ENCODE measurements around the gene NEK9. TPM values are rescaled to one million over a fixed set of nuclear protein-coding genes. Genes with fewer than 3 reads are reported as not detected.

The NEK9 gene
- total and polyA plus RNA-seq, 9 of the 15 experiments (the other 6 are each of a cell fraction or from before 2014, with no cell fraction given), result 2.8 to 39.6 (median 19.8) TPM

DNA sequence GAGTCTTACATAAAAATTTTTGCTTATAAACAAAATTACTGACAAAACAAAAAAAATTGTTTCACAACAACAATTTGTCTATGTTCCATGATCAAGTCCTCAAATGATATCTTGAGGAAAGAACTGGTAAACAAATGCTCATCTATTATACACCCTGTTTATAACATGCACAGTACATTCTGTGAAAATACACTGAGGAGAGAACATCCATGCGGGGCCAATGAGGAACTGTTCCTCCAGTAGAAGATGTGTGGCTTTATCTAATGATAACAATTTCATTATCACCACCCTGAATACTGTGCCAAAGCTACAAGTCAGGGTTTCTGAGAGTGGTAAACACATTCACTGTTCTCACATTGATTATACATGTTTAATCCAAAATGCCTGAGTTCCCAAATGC, 86.3 kb downstream of the NEK9 start:
- intact Hi-C loops (cut with micrococcal nuclease), result no loop called here
- Histone ChIP-seq H3K4me3 (no peak overlapping the region), H2AFZ (ENCODE audit: low read depth, low read length) (no peak overlapping the region), H3K27ac (ENCODE audit: extremely low read depth, low read depth, low read length) (no peak overlapping the region), H3K79me2 (ENCODE audit: control insufficient read depth, insufficient read depth, low read length) (peaks cover 11% of the 10 kb centered on the region; the same call in 1 of the 3 replicates), H3K9me1 (ENCODE audit: control insufficient read depth, insufficient read depth, low read length) (no peaks in the 10 kb centered on the region), H3K36me3 (ENCODE audit: control insufficient read depth, insufficient read depth, low read length) (peaks cover 28% of the 10 kb centered on the region; the same call in 2 of the 3 replicates), H3K4me2 (ENCODE audit: insufficient read depth, low read length) (no peak overlapping the region), H3K9me3 (replicated peaks; ENCODE audit: control insufficient read depth, insufficient read depth, low read depth, low read length) (no peaks in the 10 kb centered on the region), H3K9ac (ENCODE audit: insufficient read depth in 1 of 2, low read depth in 2 of 2, low read length in 2 of 2) (no peak overlapping the region), H3K4me1 (replicated peaks in 1 of 2; ENCODE audit: control insufficient read depth in 2 of 2, insufficient read depth in 2 of 2, low read length in 2 of 2) (peaks cover 0 to 17% of the 10 kb centered on the region in 2 experiments; a peak in 2 of 5 replicates), H3K27me3 (ENCODE audit: control insufficient read depth in 2 of 2, insufficient read depth in 2 of 2, low read length in 2 of 2) (no peaks in the 10 kb centered on the region), H4K20me1 (replicated peaks; ENCODE audit: control insufficient read depth, insufficient read depth, low read length) (no peaks in the 10 kb centered on the region)
- ATAC-seq (no peak), DNase-seq (ENCODE audit: extremely low read depth in 1 of 4, low spot score in 3 of 4) (no peak), FAIRE-seq (no peak)
- no TSS peak for BruUV-seq (replicated peaks)
- CTCF ChIA-PET (ENCODE audit: low intra/inter-chr PET ratio), result no interaction called here
- in situ Hi-C loops (cut with MboI), result no loop called here
- TF ChIP-seq SMARCC2 (IDR thresholded peaks at IDR 0.05; ENCODE audit: low read depth), result no peak
- no peak for TF ChIP-seq PATZ1 (CRISPR knock-in tag; IDR thresholded peaks at IDR 0.05; ENCODE audit: borderline replicate concordance)
- TF ChIP-seq TAF15 (IDR thresholded peaks at IDR 0.05; ENCODE audit: low read depth, low read length), result no peak
- TF ChIP-seq FOS (IDR thresholded peaks at IDR 0.05; ENCODE audit: extremely low read depth, insufficient read length), result no peak
- TF ChIP-seq, protein P1, sequence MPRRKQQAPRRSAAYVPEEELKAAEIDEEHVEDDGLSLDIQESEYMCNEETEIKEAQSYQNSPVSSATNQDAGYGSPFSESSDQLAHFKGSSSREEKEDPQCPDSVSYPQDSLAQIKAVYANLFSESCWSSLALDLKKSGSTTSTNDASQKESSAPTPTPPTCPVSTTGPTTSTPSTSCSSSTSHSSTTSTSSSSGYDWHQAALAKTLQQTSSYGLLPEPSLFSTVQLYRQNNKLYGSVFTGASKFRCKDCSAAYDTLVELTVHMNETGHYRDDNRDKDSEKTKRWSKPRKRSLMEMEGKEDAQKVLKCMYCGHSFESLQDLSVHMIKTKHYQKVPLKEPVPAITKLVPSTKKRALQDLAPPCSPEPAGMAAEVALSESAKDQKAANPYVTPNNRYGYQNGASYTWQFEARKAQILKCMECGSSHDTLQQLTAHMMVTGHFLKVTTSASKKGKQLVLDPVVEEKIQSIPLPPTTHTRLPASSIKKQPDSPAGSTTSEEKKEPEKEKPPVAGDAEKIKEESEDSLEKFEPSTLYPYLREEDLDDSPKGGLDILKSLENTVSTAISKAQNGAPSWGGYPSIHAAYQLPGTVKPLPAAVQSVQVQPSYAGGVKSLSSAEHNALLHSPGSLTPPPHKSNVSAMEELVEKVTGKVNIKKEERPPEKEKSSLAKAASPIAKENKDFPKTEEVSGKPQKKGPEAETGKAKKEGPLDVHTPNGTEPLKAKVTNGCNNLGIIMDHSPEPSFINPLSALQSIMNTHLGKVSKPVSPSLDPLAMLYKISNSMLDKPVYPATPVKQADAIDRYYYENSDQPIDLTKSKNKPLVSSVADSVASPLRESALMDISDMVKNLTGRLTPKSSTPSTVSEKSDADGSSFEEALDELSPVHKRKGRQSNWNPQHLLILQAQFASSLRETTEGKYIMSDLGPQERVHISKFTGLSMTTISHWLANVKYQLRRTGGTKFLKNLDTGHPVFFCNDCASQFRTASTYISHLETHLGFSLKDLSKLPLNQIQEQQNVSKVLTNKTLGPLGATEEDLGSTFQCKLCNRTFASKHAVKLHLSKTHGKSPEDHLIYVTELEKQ (CRISPR knock-in tag; IDR thresholded peaks at IDR 0.05), result no peak
- TF ChIP-seq PREB (CRISPR knock-in tag; IDR thresholded peaks at IDR 0.05), result no peak
- TF ChIP-seq ZNF165 (CRISPR knock-in tag; IDR thresholded peaks at IDR 0.05; ENCODE audit: borderline replicate concordance), result no peak
- TF ChIP-seq CCAR2 (IDR thresholded peaks at IDR 0.05; ENCODE audit: low read depth, low read length), result no peak
- no peak for TF ChIP-seq ZSCAN32 (CRISPR knock-in tag; IDR thresholded peaks at IDR 0.05)
- TF ChIP-seq KLF10 (CRISPR knock-in tag; IDR thresholded peaks at IDR 0.05), result no peak
- TF ChIP-seq ZFX (CRISPR knock-in tag; IDR thresholded peaks at IDR 0.05), result no peak
- POLR2A ChIA-PET, result no interaction called here
- WGBS (ENCODE audit: insufficient coverage, low coverage, missing lambda C conversion rate), result 50% methylated on average over 1 of the region's 1 CpG
